Left ventricle myocardium inferior (tissue), 1 donor: ENCODE measurements around the gene SEC14L5. TPM values are rescaled to one million over a fixed set of nuclear protein-coding genes. Genes with fewer than 3 reads are reported as not detected.

Experiments
- DNase-seq: peaks from one replicate; pipeline ENCODE4 v3.0.0-alpha.2; 2020
- H3K27ac ChIP-seq: fragments of 200-600 bp; replicated peaks from 2 replicates; pipeline ENCODE4 v1.8.0; 2021
- H3K27me3 ChIP-seq: fragments of 200-600 bp; 2 replicates; pipeline ENCODE4 v1.8.0; 2021; ENCODE audit warnings: low read depth
- H3K36me3 ChIP-seq: fragments of 200-600 bp; 2 replicates; pipeline ENCODE4 v1.8.0; 2021
- H3K4me1 ChIP-seq: fragments of 200-600 bp; 2 replicates; pipeline ENCODE4 v1.8.0; 2021
- H3K4me3 ChIP-seq: fragments of 200-600 bp; 2 replicates; pipeline ENCODE4 v1.8.0; 2021; ENCODE audit warnings: mild to moderate bottlenecking, moderate library complexity
- H3K9me3 ChIP-seq: fragments of 200-600 bp; replicated peaks from 2 replicates; pipeline ENCODE4 v1.8.0; 2021
- CTCF ChIP-seq: fragments of 200-600 bp; IDR thresholded peaks from 2 replicates; pipeline ENCODE4 v1.8.0; 2021; ENCODE audit warnings: antibody characterized with exemption, mild to moderate bottlenecking, borderline replicate concordance
- intact Hi-C: fragments of 100-400 bp; cut with micrococcal nuclease; formaldehyde crosslinking; loops from one replicate; pipeline ENCODE4 v1.11.0; 2022
- total RNA-seq: library from RNA; stranded (reverse); fragmentation: NEBNext Ultra II Directional; extraction: Animal tissue kit (Norgen Biotek cat#: 25700); gene quantifications from one replicate; pipeline ENCODE4 v1.2.1, GENCODE V29; 2021
- donor health status: DM: no; HTN: yes; CAD: no; lungs with severe emphysema.

The SEC14L5 gene
- total RNA-seq, 1 donor from 2014 or later, result 15.5 TPM

- intact Hi-C loops, result no loop called here
- DNase-seq, result no peak
Measured at GRCh38 chr16:5059386-5060072, 101.4 kb downstream of the SEC14L5 start.

GRCh38 chr16:5060073-5060641 is 102.0 kb downstream of the SEC14L5 start:
- Histone ChIP-seq H3K27me3 (no peaks in the 10 kb centered on the region), H3K9me3 (no peaks in the 10 kb centered on the region), H3K4me1 (no peaks in the 10 kb centered on the region), H3K36me3 (no peaks in the 10 kb centered on the region), H3K4me3 (no peak overlapping the region), H3K27ac (no peak overlapping the region)
- DNase-seq, result no peak
- intact Hi-C loops, result no loop called here
- TF ChIP-seq CTCF, result no peak

More at GRCh38 chr16:5059386-5060072, 101.4 kb downstream of the SEC14L5 start:
- no peak for TF ChIP-seq CTCF
- H3K27ac ChIP-seq, result no peak overlapping the region
- H3K36me3 ChIP-seq, result no peaks in the 10 kb centered on the region
- H3K27me3 ChIP-seq, result no peaks in the 10 kb centered on the region
- no peaks in the 10 kb centered on the region for H3K4me1 ChIP-seq
- H3K4me3 ChIP-seq, result no peak overlapping the region
- H3K9me3 ChIP-seq, result no peaks in the 10 kb centered on the region

- intact Hi-C loops, result no loop called here
- no peak for TF ChIP-seq CTCF
- no peaks in the 10 kb centered on the region for H3K36me3 ChIP-seq
- no peak overlapping the region for H3K27ac ChIP-seq
- no peaks in the 10 kb centered on the region for H3K27me3 ChIP-seq
- no peak for DNase-seq
- no peak overlapping the region for H3K4me3 ChIP-seq
- H3K4me1 ChIP-seq, result peaks cover 8% of the 10 kb centered on the region
- H3K9me3 ChIP-seq, result no peaks in the 10 kb centered on the region
Measured at GRCh38 chr16:5062051-5062450, 103.9 kb downstream of the SEC14L5 start.

- H3K27me3 ChIP-seq, result no peaks in the 10 kb centered on the region
- H3K4me1 ChIP-seq, result peaks cover 8% of the 10 kb centered on the region
- H3K9me3 ChIP-seq, result no peaks in the 10 kb centered on the region
- no peak for TF ChIP-seq CTCF
- intact Hi-C loops, result no loop called here
- no peak for DNase-seq
- no peak overlapping the region for H3K4me3 ChIP-seq
- H3K36me3 ChIP-seq, result no peaks in the 10 kb centered on the region
- no peak overlapping the region for H3K27ac ChIP-seq
Measured at GRCh38 chr16:5062790-5063765, 104.9 kb downstream of the SEC14L5 start.

GRCh38 chr16:5064915-5065314 is 106.8 kb downstream of the SEC14L5 start:
- Histone ChIP-seq H3K9me3 (no peaks in the 10 kb centered on the region), H3K36me3 (no peaks in the 10 kb centered on the region), H3K27ac (no peak overlapping the region), H3K4me3 (no peak overlapping the region), H3K4me1 (peaks cover 8% of the 10 kb centered on the region), H3K27me3 (no peaks in the 10 kb centered on the region)
- intact Hi-C loops, result no loop called here
- no peak for TF ChIP-seq CTCF
- DNase-seq, result no peak
